Tibial artery (tissue), 4 donors: ENCODE results near the gene DCANP1.

Experiments used
- DNase-seq, 2 donors: peaks; one replicate each; pipeline ENCODE4 v3.0.0-alpha.2; 2019
- H3K27ac ChIP-seq, 2 donors: fragments of 200-600 bp; sonication (generic) in 1 of 2; 1 replicate in 1 of 2; 2 replicates in 1 of 2; pipeline ENCODE4 v1.5.1; 2018 to 2019; ENCODE audit warnings: mild to moderate bottlenecking in 1 of 2
- H3K27me3 ChIP-seq, 2 donors: fragments of 200-600 bp; sonication (generic) in 1 of 2; one replicate each; pipeline versions ENCODE4 v1.5.1 to v1.6.0; 2016 to 2019
- H3K36me3 ChIP-seq, 3 donors: fragments of 200-600 bp; sonication (generic) in 2 of 3; one replicate each; pipeline ENCODE4 v1.5.1; 2016 to 2019; ENCODE audit warnings: mild to moderate bottlenecking in 2 of 3
- H3K4me1 ChIP-seq, 4 donors: fragments of 200-600 bp; sonication (generic) in 2 of 4; 1 replicate in 3 of 4; 2 replicates in 1 of 4; pipeline ENCODE4 v1.5.1; 2016 to 2019
- H3K4me3 ChIP-seq, 2 donors: fragments of 200-600 bp; sonication (generic) in 1 of 2; 1 replicate in 1 of 2; 2 replicates in 1 of 2; pipeline ENCODE4 v1.5.1; 2018 to 2019; ENCODE audit warnings: mild to moderate bottlenecking in 2 of 2
- H3K9me3 ChIP-seq, 3 donors: fragments of 200-600 bp; sonication (generic) in 1 of 3; one replicate each; pipeline ENCODE4 v1.5.1; 2016 to 2019
- CTCF ChIP-seq, 2 experiments: fragments of 200-600 bp in 1 of 2; fragments of 450-650 bp in 1 of 2; IDR thresholded peaks; one replicate each; pipeline ENCODE4 v1.5.1; 2017 to 2019; ENCODE audit warnings: antibody characterized with exemption in 2 of 2, mild to moderate bottlenecking in 1 of 2, moderate library complexity in 1 of 2
- intact Hi-C: fragments of 100-400 bp; cut with DNase I; formaldehyde crosslinking; loops from one replicate; pipeline ENCODE4 v1.15.0; 2023; ENCODE audit warnings: low total_unique reads

The DCANP1 gene

GRCh38 chr5:135395451-135395850 lies 51.7 kb downstream of the DCANP1 start:
- DNase-seq: no peak
- Histone ChIP-seq H3K36me3 (no peaks in the 10 kb centered on the region), H3K27ac (no peak overlapping the region), H3K4me1 (peaks cover 0 to 78% (median 45%) of the 10 kb centered on the region in 4 donors), H3K9me3 (no peaks in the 10 kb centered on the region), H3K4me3 (no peak overlapping the region), H3K27me3 (no peaks in the 10 kb centered on the region)
- intact Hi-C loops: no loop called here
- no peak for TF ChIP-seq CTCF (IDR thresholded peaks at IDR 0.05)
